ENCODE measurements around the gene TBX10. TPM values are rescaled to one million over a fixed set of nuclear protein-coding genes. Genes with fewer than 3 reads are reported as not detected.
A peak's percentile ranks its signal among the peaks of the same experiment; 100 is the strongest.

TBX10 gene
- total RNA-seq, 2 experiments from 2014 or later, result 2.4 to 5.3 TPM

DNA sequence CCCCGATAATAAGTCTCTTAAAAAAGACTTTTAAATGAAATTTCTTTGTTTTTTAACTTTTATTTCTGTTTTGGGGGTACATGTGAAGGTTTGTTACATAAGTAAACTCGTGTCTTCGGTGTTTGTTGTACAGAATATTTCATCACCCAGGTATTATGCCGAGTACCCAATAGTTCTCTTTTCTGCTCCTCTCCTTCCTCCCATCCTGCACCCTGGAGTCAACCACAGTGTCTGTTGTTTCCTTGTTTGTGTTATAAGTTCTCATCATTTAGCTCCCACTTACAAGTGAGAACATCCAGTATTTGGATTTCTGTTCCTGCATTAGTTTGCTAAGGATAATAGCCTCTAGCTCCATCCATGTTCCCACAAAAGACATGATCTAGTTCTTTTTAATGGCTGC, 57.6 kb downstream of the TBX10 start:
- BruUV-seq (replicated peaks), result no TSS peak

DNA sequence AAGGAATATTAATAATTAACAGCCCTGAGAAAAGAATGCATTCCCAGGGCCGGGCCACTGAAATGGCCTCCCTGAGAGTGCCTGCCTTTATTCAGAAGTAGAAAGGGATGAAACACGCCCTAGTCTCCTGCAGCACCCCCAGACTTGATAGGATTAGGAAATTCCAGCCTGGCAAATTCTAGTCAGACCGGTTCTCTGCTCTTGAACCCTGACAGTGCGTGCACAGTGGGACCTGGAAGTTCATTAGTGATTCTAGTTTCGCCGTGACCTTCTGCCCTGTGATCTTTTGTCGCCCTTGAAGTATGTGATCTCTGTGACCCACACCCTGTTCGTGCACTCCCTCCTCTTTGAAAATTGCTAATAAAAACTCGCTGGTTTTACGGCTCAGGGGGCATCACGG, 58.1 kb downstream of the TBX10 start:
- Histone ChIP-seq H3K9me3 (ENCODE audit: low read length) (peaks cover 2% of the 10 kb centered on the region; the same call in 1 of the 2 replicates), H3K36me3 (ENCODE audit: insufficient read depth, low read length) (peaks cover 26% of the 10 kb centered on the region), H3K4me3 (ENCODE audit: low read depth, low read length, poor library complexity, severe bottlenecking) (no peak overlapping the region), H4K20me1 (ENCODE audit: insufficient read depth, low read length) (no peaks in the 10 kb centered on the region), H3K4me1 (ENCODE audit: insufficient read depth, low read length, poor library complexity, severe bottlenecking) (peaks cover 50% of the 10 kb centered on the region), H2AFZ (ENCODE audit: low read length) (no peak overlapping the region), H3K4me2 (ENCODE audit: low read length) (no peak overlapping the region), H3K79me2 (ENCODE audit: insufficient read depth, low read depth, low read length) (peaks cover 39% of the 10 kb centered on the region; the same call in 1 of the 2 replicates), H3K27ac (ENCODE audit: low read depth, low read length, poor library complexity, severe bottlenecking) (no peak overlapping the region), H3K9me2 (ENCODE audit: insufficient read depth, low read length) (no peaks in the 10 kb centered on the region)
- ChIA-PET CTCF (ENCODE audit: unreplicated experiment) (no interaction called here), POLR2A (interaction anchor here (1.4 kb wide), 1 partner anchor 48 kb away, joined by 6 read pairs; the partner anchor contains the start of gene NUDT8)
- intact Hi-C loops (cut with micrococcal nuclease; ENCODE audit: unreplicated experiment), result loop anchor here (10.0 kb wide), 1 partner anchor 227 kb away; the partner anchor contains the start of gene POLD4
- no peak for DNase-seq (ENCODE audit: low spot score)
- no peak for TF ChIP-seq EZH2phosphoT487 (IDR thresholded peaks at IDR 0.05; ENCODE audit: borderline replicate concordance, low read depth, low read length)
- TF ChIP-seq, protein P1, sequence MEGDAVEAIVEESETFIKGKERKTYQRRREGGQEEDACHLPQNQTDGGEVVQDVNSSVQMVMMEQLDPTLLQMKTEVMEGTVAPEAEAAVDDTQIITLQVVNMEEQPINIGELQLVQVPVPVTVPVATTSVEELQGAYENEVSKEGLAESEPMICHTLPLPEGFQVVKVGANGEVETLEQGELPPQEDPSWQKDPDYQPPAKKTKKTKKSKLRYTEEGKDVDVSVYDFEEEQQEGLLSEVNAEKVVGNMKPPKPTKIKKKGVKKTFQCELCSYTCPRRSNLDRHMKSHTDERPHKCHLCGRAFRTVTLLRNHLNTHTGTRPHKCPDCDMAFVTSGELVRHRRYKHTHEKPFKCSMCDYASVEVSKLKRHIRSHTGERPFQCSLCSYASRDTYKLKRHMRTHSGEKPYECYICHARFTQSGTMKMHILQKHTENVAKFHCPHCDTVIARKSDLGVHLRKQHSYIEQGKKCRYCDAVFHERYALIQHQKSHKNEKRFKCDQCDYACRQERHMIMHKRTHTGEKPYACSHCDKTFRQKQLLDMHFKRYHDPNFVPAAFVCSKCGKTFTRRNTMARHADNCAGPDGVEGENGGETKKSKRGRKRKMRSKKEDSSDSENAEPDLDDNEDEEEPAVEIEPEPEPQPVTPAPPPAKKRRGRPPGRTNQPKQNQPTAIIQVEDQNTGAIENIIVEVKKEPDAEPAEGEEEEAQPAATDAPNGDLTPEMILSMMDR (conservative IDR thresholded peaks at IDR 0.05; ENCODE audit: low read length), result no peak
- no TSS peak for BruUV-seq (replicated peaks)

More for the DNA sequence above, 57.6 kb downstream of the TBX10 start:
- peak overlapping the region; percentile 6; the same call in 1 of the 2 replicates for H2AFZ ChIP-seq (ENCODE audit: low read length)
- intact Hi-C loops (cut with micrococcal nuclease; ENCODE audit: unreplicated experiment), result loop anchor here (2.0 to 10.0 kb wide), 2 partner anchors 25 to 227 kb away; partner anchors contain the start of genes NDUFV1 and POLD4
- no peaks in the 10 kb centered on the region for H4K20me1 ChIP-seq (ENCODE audit: insufficient read depth, low read length)
- H3K4me1 ChIP-seq (ENCODE audit: insufficient read depth, low read length, poor library complexity, severe bottlenecking), result peaks cover 53% of the 10 kb centered on the region
- peak overlapping the region; percentile 91 for H3K4me2 ChIP-seq (ENCODE audit: low read length)
- peaks cover 39% of the 10 kb centered on the region; the same call in 1 of the 2 replicates for H3K79me2 ChIP-seq (ENCODE audit: insufficient read depth, low read depth, low read length)
- peaks cover 7% of the 10 kb centered on the region; the same call in 1 of the 2 replicates for H3K9me3 ChIP-seq (ENCODE audit: low read length)
- no peak overlapping the region for H3K4me3 ChIP-seq (ENCODE audit: low read depth, low read length, poor library complexity, severe bottlenecking)
- ChIA-PET CTCF (ENCODE audit: unreplicated experiment) (no interaction called here), POLR2A (interaction anchor here (0.6 to 3.0 kb wide), 5 partner anchors 11 to 69 kb away, joined by 3 to 11 read pairs (median 4); partner anchors contain the start of gene NUDT8)
- H3K9me2 ChIP-seq (ENCODE audit: insufficient read depth, low read length), result no peaks in the 10 kb centered on the region
- DNase-seq (ENCODE audit: low spot score), result no peak
- no peak overlapping the region for H3K27ac ChIP-seq (ENCODE audit: low read depth, low read length, poor library complexity, severe bottlenecking)
- peaks cover 31% of the 10 kb centered on the region for H3K36me3 ChIP-seq (ENCODE audit: insufficient read depth, low read length)
- TF ChIP-seq, protein P1 (conservative IDR thresholded peaks at IDR 0.05; ENCODE audit: low read length), result no peak
- TF ChIP-seq EZH2phosphoT487 (IDR thresholded peaks at IDR 0.05; ENCODE audit: borderline replicate concordance, low read depth, low read length), result no peak

Small RNA genes lying within 50 kb of the gene (small RNA-seq; reads per million reads assigned to genes)
- gene AP003385.3, result not detected
- 0.89 reads per million, percentile 41 among the genes with 10 or more reads in this experiment for gene RPL37P2

Other genes with a start within 250 kb of the TBX10 start
- gene RAD9A, start 247.8 kb downstream of the TBX10 start, total RNA-seq (2014; rRNA removed; shearing (Covaris generic)), result 30.1 and 51.0 TPM in 2 replicates
- 62.2 and 71.1 TPM in 2 replicates for gene RAD9A, start 247.8 kb downstream of the TBX10 start, total RNA-seq (2022)
- 248 and 311 TPM in 2 replicates for gene PPP1CA, start 237.9 kb downstream of the TBX10 start, total RNA-seq (2014; rRNA removed; shearing (Covaris generic))
- 210 and 219 TPM in 2 replicates for gene PPP1CA, start 237.9 kb downstream of the TBX10 start, total RNA-seq (2022)
- 105 and 124 TPM in 2 replicates for gene TBC1D10C, start 235.7 kb downstream of the TBX10 start, total RNA-seq (2014; rRNA removed; shearing (Covaris generic))
- 108 and 117 TPM in 2 replicates for gene TBC1D10C, start 235.7 kb downstream of the TBX10 start, total RNA-seq (2022)
- gene CARNS1, start 224.1 kb downstream of the TBX10 start, total RNA-seq (2014; rRNA removed; shearing (Covaris generic)), result 0.06 and 0.15 TPM in 2 replicates
- 0.21 and 0.41 TPM in 2 replicates for gene CARNS1, start 224.1 kb downstream of the TBX10 start, total RNA-seq (2022)
- 51.1 and 69.4 TPM in 2 replicates for gene RPS6KB2, start 211.3 kb downstream of the TBX10 start, total RNA-seq (2014; rRNA removed; shearing (Covaris generic))
- gene RPS6KB2, start 211.3 kb downstream of the TBX10 start, total RNA-seq (2022), result 48.3 and 54.9 TPM in 2 replicates
- gene PTPRCAP, start 202.1 kb downstream of the TBX10 start, total RNA-seq (2014; rRNA removed; shearing (Covaris generic)), result 175 and 212 TPM in 2 replicates
- gene PTPRCAP, start 202.1 kb downstream of the TBX10 start, total RNA-seq (2022), result 101 and 129 TPM in 2 replicates
- 48.0 and 55.3 TPM in 2 replicates for gene CORO1B, start 196.3 kb downstream of the TBX10 start, total RNA-seq (2014; rRNA removed; shearing (Covaris generic))
- 85.3 and 87.4 TPM in 2 replicates for gene CORO1B, start 196.3 kb downstream of the TBX10 start, total RNA-seq (2022)
- gene GPR152, start 187.0 kb downstream of the TBX10 start, total RNA-seq (2014; rRNA removed; shearing (Covaris generic)), result not detected in 2 replicates
- gene GPR152, start 187.0 kb downstream of the TBX10 start, total RNA-seq (2022), result not detected in 2 replicates
- gene CABP4, start 184.4 kb downstream of the TBX10 start, total RNA-seq (2014; rRNA removed; shearing (Covaris generic)), result 3.0 and 3.1 TPM in 2 replicates
- gene CABP4, start 184.4 kb downstream of the TBX10 start, total RNA-seq (2022), result 11.5 and 11.8 TPM in 2 replicates
- gene TMEM134, start 170.5 kb downstream of the TBX10 start, total RNA-seq (2014; rRNA removed; shearing (Covaris generic)), result 26.8 and 38.8 TPM in 2 replicates
- 76.9 and 86.9 TPM in 2 replicates for gene TMEM134, start 170.5 kb downstream of the TBX10 start, total RNA-seq (2022)
- gene AIP, start 156.7 kb downstream of the TBX10 start, total RNA-seq (2014; rRNA removed; shearing (Covaris generic)), result 123 and 125 TPM in 2 replicates
- 112 and 116 TPM in 2 replicates for gene AIP, start 156.7 kb downstream of the TBX10 start, total RNA-seq (2022)
- 37.2 and 43.5 TPM in 2 replicates for gene PITPNM1, start 134.4 kb downstream of the TBX10 start, total RNA-seq (2014; rRNA removed; shearing (Covaris generic))
- gene PITPNM1, start 134.4 kb downstream of the TBX10 start, total RNA-seq (2022), result 45.6 and 51.3 TPM in 2 replicates
- 57.0 and 71.5 TPM in 2 replicates for gene CDK2AP2, start 131.6 kb downstream of the TBX10 start, total RNA-seq (2014; rRNA removed; shearing (Covaris generic))
- 83.9 and 90.2 TPM in 2 replicates for gene CDK2AP2, start 131.6 kb downstream of the TBX10 start, total RNA-seq (2022)
- gene CABP2, start 116.3 kb downstream of the TBX10 start, total RNA-seq (2014; rRNA removed; shearing (Covaris generic)), result not detected in 2 replicates
- gene CABP2, start 116.3 kb downstream of the TBX10 start, total RNA-seq (2022), result not detected in 2 replicates
- gene GSTP1, start 56.0 kb downstream of the TBX10 start, total RNA-seq (2014; rRNA removed; shearing (Covaris generic)), result 1,251 and 1,604 TPM in 2 replicates
- 1,017 and 1,139 TPM in 2 replicates for gene GSTP1, start 56.0 kb downstream of the TBX10 start, total RNA-seq (2022)
- 257 and 283 TPM in 2 replicates for gene NDUFV1, start 32.8 kb downstream of the TBX10 start, total RNA-seq (2014; rRNA removed; shearing (Covaris generic))
- gene NDUFV1, start 32.8 kb downstream of the TBX10 start, total RNA-seq (2022), result 294 and 335 TPM in 2 replicates
- gene NUDT8, start 9.8 kb downstream of the TBX10 start, total RNA-seq (2014; rRNA removed; shearing (Covaris generic)), result 14.4 and 20.4 TPM in 2 replicates
- 31.7 and 35.4 TPM in 2 replicates for gene NUDT8, start 9.8 kb downstream of the TBX10 start, total RNA-seq (2022)
- gene ACY3, start 11.0 kb upstream of the TBX10 start, total RNA-seq (2014; rRNA removed; shearing (Covaris generic)), result 17.1 and 25.6 TPM in 2 replicates
- gene ACY3, start 11.0 kb upstream of the TBX10 start, total RNA-seq (2022), result 45.1 and 54.4 TPM in 2 replicates
- gene ALDH3B2, start 34.9 kb upstream of the TBX10 start, total RNA-seq (2014; rRNA removed; shearing (Covaris generic)), result 1.5 and 2.9 TPM in 2 replicates
- gene ALDH3B2, start 34.9 kb upstream of the TBX10 start, total RNA-seq (2022), result 8.0 and 8.3 TPM in 2 replicates

Measured in OCI-LY7 (cell line).